Neutrophil (primary cell): ENCODE measurements around the gene CXCR2.

Experiments used
- H3K27ac ChIP-seq: fragments of 200-600 bp; sonication (generic); 2 replicates; pipeline ENCODE4 v1.5.1; 2016; ENCODE audit warnings: mild to moderate bottlenecking, moderate library complexity
- H3K27me3 ChIP-seq: fragments of 200-600 bp; sonication (generic); 2 replicates; pipeline ENCODE4 v1.6.0; 2016; ENCODE audit warnings: mild to moderate bottlenecking
- H3K36me3 ChIP-seq: fragments of 200-600 bp; sonication (generic); 2 replicates; pipeline ENCODE4 v1.5.1; 2017
- H3K4me1 ChIP-seq, 2 experiments: fragments of 200-600 bp in 1 of 2; sonication (generic) in 1 of 2; 1 replicate in 1 of 2; 2 replicates in 1 of 2; pipeline versions ENCODE4 v1.5.1 to v1.6.1; 2013 to 2016; ENCODE audit warnings: low read depth in 1 of 2, low read length in 1 of 2, mild to moderate bottlenecking in 1 of 2, moderate library complexity in 1 of 2; ENCODE audit not compliant: control insufficient read depth in 1 of 2, insufficient read depth in 1 of 2
- H3K4me3 ChIP-seq, 2 experiments: fragments of 200-600 bp in 1 of 2; sonication (generic) in 1 of 2; 1 replicate in 1 of 2; 2 replicates in 1 of 2; pipeline ENCODE4 v1.5.1; 2013 to 2016; ENCODE audit warnings: low read depth in 1 of 2, low read length in 1 of 2, mild to moderate bottlenecking in 1 of 2, moderate library complexity in 1 of 2
- H3K9me3 ChIP-seq: fragments of 200-600 bp; sonication (generic); 2 replicates; pipeline ENCODE4 v1.5.1; 2016
- CTCF ChIP-seq: fragments of 200-600 bp; sonication (generic); IDR thresholded peaks from 2 replicates; pipeline ENCODE4 v1.5.1; 2016; ENCODE audit warnings: antibody characterized with exemption

The CXCR2 gene

GRCh38 chr2:218149848-218150440, 24.1 kb downstream of the CXCR2 start:
- peak overlapping the region; percentile 9 to 29 for H3K4me3 ChIP-seq
- H3K9me3 ChIP-seq = no peaks in the 10 kb centered on the region
- H3K27ac ChIP-seq = peak overlapping the region; percentile 96
- no peak for TF ChIP-seq CTCF
- H3K4me1 ChIP-seq = peaks cover 92 to 96% of the 10 kb centered on the region in 2 experiments
- no peaks in the 10 kb centered on the region for H3K27me3 ChIP-seq
- no peaks in the 10 kb centered on the region for H3K36me3 ChIP-seq

DNA sequence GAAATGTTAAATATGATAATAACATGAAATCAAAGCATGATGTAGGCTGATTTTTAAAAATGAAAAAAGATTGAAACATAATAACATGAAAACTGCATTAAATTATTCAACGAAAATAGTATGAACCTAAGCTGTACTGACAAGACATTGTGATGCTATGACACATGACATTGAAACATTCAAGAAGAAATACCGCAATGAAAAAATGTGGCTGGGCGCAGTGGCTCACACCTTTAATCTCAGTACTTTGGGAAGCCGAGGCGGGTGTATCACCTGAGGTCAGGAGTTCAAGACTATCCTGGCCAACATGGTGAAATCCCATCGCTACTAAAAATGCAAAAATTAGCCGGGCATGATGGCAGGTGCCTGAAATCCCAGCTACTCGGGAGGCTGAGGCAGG, 26.3 kb downstream of the CXCR2 start:
- H3K27ac ChIP-seq = peak overlapping the region; percentile 98
- no peak for TF ChIP-seq CTCF
- H3K36me3 ChIP-seq = no peaks in the 10 kb centered on the region
- no peaks in the 10 kb centered on the region for H3K27me3 ChIP-seq
- H3K4me3 ChIP-seq = no peak overlapping the region
- H3K4me1 ChIP-seq = peaks cover 92 to 96% of the 10 kb centered on the region in 2 experiments
- no peaks in the 10 kb centered on the region for H3K9me3 ChIP-seq

- H3K27ac ChIP-seq = peak overlapping the region; percentile 98
- no peaks in the 10 kb centered on the region for H3K36me3 ChIP-seq
Observed at GRCh38 chr2:218152777-218153176, 26.9 kb downstream of the CXCR2 start.

GRCh38 chr2:218155953-218156479, 30.2 kb downstream of the CXCR2 start:
- peak; percentile 29 for TF ChIP-seq CTCF
- peak overlapping the region; percentile 48 to 64 for H3K4me3 ChIP-seq
- H3K27ac ChIP-seq = peak overlapping the region; percentile 98
- peaks cover 95 to 97% of the 10 kb centered on the region in 2 experiments for H3K4me1 ChIP-seq
- no peaks in the 10 kb centered on the region for H3K36me3 ChIP-seq
- no peaks in the 10 kb centered on the region for H3K27me3 ChIP-seq
- no peaks in the 10 kb centered on the region for H3K9me3 ChIP-seq

More at GRCh38 chr2:218152777-218153176, 26.9 kb downstream of the CXCR2 start:
- Histone ChIP-seq H3K9me3 (no peaks in the 10 kb centered on the region), H3K4me3 (peak overlapping the region in 1 of 2 experiments; percentile 9), H3K27me3 (no peaks in the 10 kb centered on the region), H3K4me1 (peaks cover 92 to 96% of the 10 kb centered on the region in 2 experiments)
- TF ChIP-seq CTCF = no peak

- H3K27ac ChIP-seq = peak overlapping the region; percentile 91
- TF ChIP-seq CTCF = no peak
- no peaks in the 10 kb centered on the region for H3K27me3 ChIP-seq
- H3K36me3 ChIP-seq = peaks cover 41% of the 10 kb centered on the region
- H3K4me1 ChIP-seq = peaks cover 84 to 90% of the 10 kb centered on the region in 2 experiments
- H3K9me3 ChIP-seq = peaks cover 6% of the 10 kb centered on the region
- H3K4me3 ChIP-seq = peak overlapping the region; percentile 98
Observed at GRCh38 chr2:218161644-218162043, 35.8 kb downstream of the CXCR2 start.
